GM13977 (cell line): ENCODE measurements around the gene PYM1.
A peak's percentile ranks its signal among the peaks of the same experiment; 100 is the strongest.

Experiments used
- DNase-seq: peaks from one replicate; pipeline ENCODE4 v3.0.0; 2012; ENCODE audit warnings: low spot score
- CTCF ChIP-seq: IDR thresholded peaks from 2 replicates; pipeline ENCODE4 v1.5.1; 2012; ENCODE audit warnings: mild to moderate bottlenecking, control low read depth; ENCODE audit not compliant: insufficient read depth; ENCODE audit errors: extremely low read depth, missing control alignments
- in situ Hi-C: fragments of 300-500 bp; cut with MboI; formaldehyde crosslinking; loops from one replicate; pipeline ENCODE4 v1.12.0; 2022; ENCODE audit warnings: low sequenced_read_pairs, low pct_unique_long_range_greater_than_20kb, mixed read lengths, inconsistent platforms; ENCODE audit not compliant: unreplicated experiment

The PYM1 gene

DNA sequence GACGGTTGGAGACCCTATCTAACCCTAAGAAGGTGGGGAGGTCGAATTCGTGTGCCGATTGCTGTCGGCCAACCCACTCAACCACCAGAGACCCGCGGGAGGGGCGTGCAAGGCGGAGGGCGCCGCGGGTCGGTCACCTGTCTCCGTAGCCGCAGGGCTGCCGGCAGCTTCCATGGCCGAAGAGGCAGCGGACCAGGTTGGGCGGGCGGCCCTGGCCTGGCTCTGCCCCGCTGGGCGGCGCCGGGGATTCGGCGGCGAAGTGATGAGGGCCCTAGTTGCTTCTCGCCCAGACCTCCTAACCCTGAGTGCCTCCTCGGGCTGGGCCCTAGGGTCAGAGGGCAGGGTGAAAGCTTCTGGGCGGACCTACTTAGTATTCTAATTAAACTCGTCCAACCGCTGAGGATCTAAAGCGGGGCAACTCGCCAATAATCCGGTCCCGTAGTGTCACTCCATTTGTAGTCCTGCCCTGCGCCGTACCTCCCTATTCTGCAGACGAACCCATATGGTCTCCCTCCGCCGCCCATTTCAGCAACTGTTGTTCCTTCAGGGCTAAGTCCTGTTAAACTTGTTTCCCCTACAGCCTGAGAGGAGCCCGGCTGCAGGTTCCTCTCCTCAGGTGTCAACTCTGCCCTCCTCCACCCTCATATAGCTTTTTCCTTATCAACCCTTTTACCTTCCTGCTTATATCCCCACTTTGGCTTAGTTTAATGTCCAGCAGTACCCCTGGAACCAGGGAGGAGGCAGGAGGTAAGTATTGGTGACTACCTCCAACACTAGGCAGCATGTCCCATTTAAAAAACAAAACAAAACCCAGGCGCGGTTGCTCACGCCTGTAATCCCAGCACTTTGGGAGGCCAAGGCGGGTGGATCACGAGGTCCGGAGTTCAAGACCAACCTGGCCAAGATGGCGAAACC is at the start of gene PYM1:
Gene PYM1, minus strand, starts transcription at position 307 of the 915 bp plus-strand sequence. Its CDS starts 133 bp downstream, at position 174.
- TF ChIP-seq CTCF = peak; percentile 14
- peak; percentile 84 for DNase-seq
- in situ Hi-C loops = no loop called here

GRCh38 chr12:55974308-55974730 is 46.6 kb upstream of the PYM1 start:
- DNase-seq = peak; percentile 45
- no peak for TF ChIP-seq CTCF
- in situ Hi-C loops = no loop called here

DNA sequence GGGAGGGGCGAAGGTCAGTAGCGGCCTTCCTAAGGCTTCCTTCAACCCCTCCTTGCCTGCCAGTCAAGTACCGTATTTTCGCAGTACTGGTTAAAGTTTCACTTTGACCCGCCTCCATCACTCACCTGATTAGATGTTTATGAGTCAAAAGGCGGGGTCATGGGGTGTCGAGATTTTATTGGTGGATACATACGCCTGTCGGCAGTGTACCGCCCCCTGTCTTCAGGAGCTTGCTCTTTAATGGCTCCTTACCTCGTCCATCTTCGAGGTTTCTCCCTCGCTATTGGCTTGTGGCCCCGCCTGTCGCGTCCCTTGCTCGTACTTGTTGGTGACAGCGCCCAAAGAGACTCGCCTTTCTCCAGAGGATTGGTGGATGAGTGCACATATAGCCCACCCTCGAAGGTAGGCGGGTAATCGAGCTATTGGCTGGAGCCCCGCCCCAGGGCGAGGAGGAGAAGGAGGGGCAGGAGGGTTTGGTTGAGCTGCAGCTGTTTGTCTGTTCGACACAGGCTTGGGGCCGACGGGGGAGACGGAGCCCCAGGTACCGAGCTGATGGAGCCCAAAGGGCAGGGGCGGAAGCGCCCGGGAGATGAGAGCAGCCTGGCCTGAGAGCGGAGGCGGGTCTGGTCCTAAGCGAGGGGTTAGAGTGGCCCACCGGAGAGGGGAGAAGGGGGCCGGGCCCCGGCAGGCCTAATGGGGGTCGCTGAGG is 46.1 kb upstream of the PYM1 start, which contains the start of gene RAB5B:
Gene RAB5B, plus strand, starts transcription at position 480 of the 709 bp plus-strand sequence. CDS start 12,883 bp downstream, outside the sequence.
- TF ChIP-seq CTCF = no peak
- in situ Hi-C loops = no loop called here
- DNase-seq = peak; percentile 96

DNA sequence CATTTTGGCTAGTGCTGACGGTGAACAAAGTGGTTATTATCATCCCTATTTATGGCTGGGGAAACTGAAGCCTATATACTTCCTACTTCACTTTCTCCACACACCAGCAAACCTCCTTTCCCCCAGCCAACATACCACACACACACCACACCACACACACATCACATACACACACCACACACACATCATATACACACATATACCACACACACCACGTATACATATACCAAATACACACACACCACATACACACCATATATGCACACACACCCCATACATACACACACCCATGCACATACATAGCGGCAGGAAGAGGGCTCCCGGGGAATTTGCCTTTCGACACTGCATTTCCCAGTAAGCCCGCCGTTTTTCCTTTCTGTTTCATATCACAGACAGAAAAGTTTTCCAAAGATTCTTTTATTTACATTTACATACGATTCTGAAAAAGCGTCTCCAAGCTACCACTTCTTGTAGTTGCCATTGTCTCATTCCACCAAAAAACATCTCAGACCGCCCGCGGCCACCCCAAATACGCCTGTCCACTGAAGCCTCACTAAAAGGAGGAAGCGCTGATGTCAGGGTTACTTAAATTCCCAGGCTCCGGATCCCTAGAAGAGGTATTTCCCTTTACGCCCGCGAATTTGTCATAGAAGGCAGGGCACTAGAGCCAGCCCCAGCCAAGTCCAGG is 45.4 kb upstream of the PYM1 start:
- TF ChIP-seq CTCF = no peak

DNA sequence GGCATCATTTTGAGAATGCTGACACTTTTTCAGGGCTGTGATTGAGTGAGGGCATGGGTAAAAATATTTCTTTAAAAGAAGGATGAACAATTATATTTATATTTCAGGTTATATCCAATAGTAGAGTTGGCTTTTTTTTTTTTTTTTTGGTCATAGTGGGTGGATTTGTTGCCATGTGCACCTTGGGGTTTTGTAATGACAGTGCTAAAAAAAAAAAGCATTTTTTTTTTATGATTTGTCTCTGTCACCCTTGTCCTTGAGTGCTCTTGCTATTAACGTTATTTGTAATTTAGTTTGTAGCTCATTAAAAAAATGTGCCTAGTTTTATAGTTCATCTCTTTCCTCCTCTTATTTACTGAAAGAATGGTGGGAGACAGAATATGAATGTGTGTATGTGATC is 44.8 kb upstream of the PYM1 start:
- in situ Hi-C loops = no loop called here

More for the DNA sequence above, 45.4 kb upstream of the PYM1 start:
- no peak for DNase-seq
- in situ Hi-C loops = no loop called here

More for the DNA sequence above, 44.8 kb upstream of the PYM1 start:
- no peak for DNase-seq
- no peak for TF ChIP-seq CTCF
